ENCODE measurements around the gene KIF26A.

GRCh38 chr14:104196461-104197140 is 58.2 kb downstream of the KIF26A start:
- no peak for TF ChIP-seq CTCF (IDR thresholded peaks at IDR 0.05; ENCODE audit: poor library complexity)
- TF ChIP-seq EZH2phosphoT487 (IDR thresholded peaks at IDR 0.05; ENCODE audit: low read depth, severe bottlenecking, unreplicated experiment), result no peak
- no peak for TF ChIP-seq EZH2 (IDR thresholded peaks at IDR 0.05; ENCODE audit: borderline replicate concordance)

Data from hepatocyte (in vitro differentiated cells).